ACHN (cell line): ENCODE data around the gene PGGT1B.

Source experiments
- DNase-seq: peaks from one replicate; pipeline ENCODE4 v3.0.0-alpha.2; 2015
- in situ Hi-C: cut with HindIII; loops from 2 replicates; pipeline ENCODE4 v1.10.0; 2017; ENCODE audit warnings: low sequenced_read_pairs, low pct_ligation_motif_present, low pct_unique_long_range_greater_than_20kb

Gene PGGT1B

DNA sequence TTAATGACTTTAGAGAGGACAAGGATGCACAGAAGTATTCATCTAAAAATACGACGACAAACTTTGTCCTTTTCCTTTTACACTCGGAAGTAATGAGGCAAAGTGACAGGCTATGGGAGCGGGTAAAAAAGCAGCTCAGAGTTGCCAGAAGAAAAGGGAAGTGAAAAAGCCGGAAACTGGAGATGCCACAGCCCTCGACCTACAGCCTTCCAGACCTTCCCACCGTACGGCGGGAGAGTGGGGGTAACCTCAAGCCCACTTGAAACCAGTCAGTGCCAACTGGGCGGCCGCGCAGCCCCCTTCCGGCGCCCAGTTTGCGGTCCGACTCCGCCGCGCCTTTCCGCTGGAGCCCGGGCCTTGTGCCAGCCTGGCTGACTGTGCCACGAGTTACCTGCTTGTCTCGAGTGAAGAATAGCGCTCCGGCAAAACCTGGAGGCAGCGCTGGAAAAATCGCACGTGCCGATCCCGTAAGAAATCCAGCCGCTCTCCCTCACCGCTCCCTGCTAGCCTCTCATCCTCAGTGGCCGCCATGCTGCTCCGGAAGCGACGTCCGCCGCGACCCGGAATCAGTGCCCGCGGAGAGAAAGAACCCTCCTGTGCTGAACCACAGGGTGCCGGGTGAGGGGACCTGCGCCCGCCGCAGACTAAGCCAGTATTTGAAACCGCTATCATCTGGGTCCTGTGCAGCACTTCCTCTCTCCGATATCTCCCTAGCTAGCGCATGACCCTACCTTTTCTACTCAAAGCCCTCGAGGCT is at the start of gene PGGT1B:
Gene PGGT1B, minus strand, starts transcription at position 557 of the 757 bp plus-strand sequence. Its CDS starts 26 bp downstream, at position 531.
- in situ Hi-C loops: no loop called here
- DNase-seq: peak; percentile 62

DNA sequence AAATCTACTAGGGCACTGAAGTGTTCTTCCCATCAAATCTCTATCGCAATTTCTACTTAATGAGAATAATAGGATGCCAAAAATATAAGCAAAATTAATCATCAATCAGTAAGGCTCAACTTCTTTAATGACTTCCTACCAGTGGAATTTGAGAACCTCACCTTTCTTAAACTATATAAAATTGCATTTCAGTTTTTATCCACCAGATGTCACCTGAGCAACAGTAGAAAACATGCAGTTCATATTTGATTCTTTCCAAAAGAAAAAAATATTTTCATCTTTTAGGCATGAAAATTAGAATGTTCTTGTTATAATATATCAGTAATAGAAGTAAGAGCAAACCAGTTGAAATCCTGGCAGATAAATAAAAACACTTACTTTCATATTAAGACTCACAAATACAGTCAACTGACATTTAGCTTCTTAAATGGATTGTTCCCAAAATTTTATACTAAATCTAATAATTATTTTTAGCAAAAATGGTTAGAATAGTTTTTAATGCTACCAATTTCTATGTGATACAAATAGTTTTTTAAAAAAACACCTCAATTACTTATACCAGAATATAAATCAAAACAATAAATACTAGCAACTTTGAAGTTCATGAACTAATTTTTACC is 47.2 kb upstream of the PGGT1B start:
- DNase-seq: peak; percentile 49
- in situ Hi-C loops: no loop called here

DNA sequence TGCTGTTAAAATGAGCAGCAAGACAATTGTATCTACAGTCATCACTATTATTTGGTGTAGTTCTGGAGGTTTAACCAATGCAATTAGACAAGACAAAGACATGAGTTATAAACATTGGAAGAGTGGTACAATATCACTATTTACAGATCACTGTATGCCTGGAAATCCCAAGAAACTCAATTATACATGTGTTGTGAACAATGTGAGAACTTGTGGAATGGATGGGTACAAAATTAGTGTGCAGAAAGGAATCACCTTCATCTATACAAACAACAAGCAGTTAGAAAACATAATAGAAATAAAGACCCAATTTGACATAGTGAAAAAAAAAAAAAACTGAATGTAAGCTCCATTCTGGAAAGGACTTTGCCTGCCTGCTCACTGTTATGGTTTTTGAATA is 46.1 kb upstream of the PGGT1B start:
- no peak for DNase-seq
- in situ Hi-C loops: no loop called here

DNA sequence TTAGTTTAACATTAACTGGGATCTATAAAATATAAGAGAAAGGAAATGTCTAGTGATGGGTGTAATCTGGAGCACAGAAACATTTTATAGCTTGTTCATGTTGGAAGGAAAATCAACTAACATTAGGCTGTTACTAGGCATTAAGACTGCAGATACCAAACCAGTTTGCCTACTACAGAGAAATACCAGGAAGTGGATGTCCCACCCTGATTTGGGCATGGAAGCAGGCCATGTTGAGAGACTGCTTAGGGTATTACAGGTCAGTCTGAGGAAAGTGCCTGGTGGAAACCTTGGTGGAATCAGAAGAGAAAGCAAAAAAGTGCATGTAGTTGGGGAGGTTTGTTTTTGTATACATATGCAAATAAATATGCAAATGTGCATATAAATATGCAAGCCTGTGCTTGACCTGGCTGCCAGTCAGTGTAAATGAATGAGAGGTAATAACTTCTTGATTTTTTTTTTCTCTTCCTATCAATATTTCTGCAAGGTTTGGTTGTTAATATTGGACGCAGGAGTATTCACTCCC is 43.4 kb upstream of the PGGT1B start:
- no peak for DNase-seq
- in situ Hi-C loops: no loop called here

DNA sequence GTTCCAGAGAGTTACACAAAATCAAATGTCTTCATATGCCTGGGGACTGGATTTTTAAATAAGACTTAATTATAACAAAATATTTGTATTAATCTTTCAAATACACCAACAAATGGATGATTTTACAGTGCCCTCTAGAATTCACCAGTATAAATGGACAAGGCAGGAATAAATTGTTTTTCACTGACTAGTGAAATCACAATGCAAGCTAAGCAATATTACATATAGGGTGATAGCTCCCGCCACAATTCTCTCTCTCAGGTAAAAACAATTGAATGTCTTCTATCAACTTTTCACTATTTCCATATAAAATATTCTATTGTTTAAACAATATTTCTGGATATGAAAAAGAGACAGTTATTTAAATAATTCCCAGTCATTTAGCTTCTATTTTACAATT is 41.8 kb upstream of the PGGT1B start:
- no peak for DNase-seq
- in situ Hi-C loops: no loop called here

DNA sequence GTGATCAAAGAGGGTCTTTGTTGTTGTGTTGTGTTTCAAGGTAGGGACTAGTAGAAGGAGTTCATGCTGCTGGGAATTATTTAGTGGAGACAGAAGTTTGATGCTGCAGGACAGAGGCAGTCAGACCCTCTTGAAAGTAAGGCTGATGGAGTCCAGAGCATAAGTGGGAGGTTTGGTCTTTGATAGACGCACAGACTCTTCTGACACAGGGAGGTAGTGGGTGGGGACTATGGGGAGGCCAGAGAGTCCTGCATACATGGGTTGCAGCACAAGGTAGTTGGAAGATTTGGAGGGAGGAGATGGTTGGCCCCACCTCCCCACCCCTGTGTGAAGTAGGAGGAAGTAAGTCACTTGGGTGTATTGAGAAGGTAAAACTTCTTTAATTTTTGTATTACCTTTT is 36.1 kb upstream of the PGGT1B start:
- no peak for DNase-seq
- in situ Hi-C loops: no loop called here

DNA sequence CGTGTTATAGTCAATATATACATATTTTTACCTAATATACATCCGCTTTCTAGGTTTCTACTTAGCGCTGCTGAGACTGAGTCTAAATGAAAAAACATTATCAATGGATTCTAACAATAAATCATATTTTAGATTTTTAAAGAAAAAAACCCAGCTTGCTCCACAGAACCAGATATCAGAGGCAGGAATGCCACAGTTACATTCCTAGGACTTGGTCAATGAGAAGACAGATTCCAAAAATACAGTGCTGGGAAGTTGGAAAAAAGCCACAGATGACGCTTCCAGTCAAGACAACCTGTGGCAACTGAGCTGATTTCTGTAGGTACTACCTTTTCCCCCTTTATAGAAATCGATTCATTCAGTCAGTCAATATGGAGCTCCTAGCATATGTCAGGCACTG is 34.4 kb upstream of the PGGT1B start:
- peak; percentile 10 for DNase-seq
- in situ Hi-C loops: no loop called here

DNA sequence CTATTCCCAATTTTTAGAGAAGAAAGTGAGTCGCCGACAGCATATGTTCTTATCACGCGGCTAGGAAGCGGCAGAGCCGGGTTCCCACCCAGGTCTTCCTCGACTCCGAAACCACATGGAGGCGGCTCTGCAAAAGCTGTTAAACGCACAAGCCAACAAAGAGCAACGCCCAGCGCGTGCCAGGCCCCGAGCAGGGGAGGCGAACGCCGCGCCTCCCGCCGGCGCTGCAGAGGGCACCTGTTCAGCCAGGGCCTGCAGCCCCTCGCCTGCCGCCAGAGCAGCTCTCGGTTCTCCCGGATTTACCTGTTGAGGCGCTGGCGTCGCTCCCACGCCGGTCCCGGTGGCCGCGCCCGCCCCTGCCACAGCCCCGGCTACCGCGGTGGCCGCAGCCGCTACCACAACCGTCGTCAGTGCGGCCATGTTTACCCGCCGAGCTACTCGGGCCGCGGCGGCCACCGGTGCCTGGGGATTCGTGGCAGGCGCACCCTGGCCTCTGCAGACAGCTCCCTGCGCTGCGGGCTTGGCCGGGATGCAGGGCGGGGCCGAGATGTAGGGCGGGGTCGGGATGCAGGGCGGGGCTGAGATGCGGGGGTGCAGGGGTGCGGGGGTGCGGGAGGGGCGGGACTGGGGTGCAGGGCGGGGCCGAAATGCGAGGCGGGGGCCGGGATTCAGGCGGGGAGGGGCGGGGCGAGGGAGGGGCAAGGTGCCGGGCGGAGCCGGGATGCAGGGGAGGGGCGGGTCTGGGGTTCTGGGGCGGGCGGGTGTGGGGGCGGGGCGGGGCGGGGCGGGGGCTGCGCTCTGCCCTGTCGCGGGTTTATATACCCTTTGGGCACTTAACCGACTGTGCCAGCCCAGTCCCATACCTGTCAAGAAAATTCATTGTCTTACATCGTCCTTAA is 33.7 kb upstream of the PGGT1B start, which contains the start of gene CCDC112:
Gene CCDC112, minus strand, starts transcription at position 531 of the 899 bp plus-strand sequence. Its CDS starts 111 bp downstream, at position 420.
- in situ Hi-C loops: no loop called here
- peak; percentile 76 for DNase-seq

DNA sequence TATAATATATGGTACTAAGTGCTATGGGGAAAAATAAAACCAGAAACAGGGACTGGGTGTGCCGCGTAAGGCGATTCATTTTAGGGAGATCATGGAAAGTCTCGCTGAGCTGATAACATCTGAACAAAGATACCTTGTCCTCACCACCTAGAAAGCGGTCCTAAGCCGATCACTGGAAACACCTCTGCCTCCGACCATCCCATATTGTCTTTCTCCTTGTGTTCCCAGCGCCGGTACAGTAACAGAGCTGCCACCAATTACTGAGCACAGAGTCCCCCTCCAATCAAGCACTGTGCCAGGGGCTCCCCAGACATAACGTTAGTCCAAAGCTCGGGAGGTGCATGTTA is 33.1 kb upstream of the PGGT1B start:
- DNase-seq: no peak
- in situ Hi-C loops: no loop called here

DNA sequence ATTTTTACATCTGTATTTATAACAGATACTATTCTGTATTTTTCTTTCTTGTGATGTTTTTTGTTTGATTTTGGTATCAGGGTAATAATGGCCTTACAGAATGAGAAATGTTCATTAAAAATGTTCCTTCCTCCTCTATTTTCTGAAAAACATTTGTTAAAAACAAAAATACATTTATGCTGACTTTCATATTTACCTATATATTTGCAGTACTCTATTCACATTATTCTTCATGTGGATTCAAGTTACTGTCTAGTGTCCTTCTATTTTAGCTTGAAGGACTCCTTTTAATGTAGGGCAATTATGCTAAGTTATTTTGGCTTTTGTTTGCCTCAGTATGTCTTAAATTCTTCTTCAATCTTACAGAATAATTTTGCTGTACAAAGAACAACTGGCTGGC is 28.7 kb upstream of the PGGT1B start:
- no peak for DNase-seq
- in situ Hi-C loops: no loop called here

DNA sequence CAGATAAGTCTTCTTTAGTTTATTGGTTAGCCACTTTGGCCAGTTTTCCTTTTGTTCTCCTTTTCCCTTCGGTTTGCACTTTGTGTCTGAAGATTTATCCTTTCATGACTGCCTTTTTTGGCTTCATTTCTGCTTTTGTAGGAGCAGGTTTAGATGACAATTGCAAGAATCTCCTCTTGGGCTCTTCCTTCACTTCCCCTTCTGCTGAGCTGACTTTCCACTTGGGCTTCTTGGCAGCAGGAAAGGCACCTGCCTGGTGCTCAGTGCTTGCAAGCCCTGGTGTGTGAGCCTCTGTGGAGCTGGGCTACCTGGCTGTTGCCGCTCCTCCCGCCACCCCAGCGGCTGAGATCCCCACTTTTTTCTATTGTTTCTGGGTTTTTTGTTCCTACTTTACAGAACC is 26.4 kb upstream of the PGGT1B start:
- no peak for DNase-seq

DNA sequence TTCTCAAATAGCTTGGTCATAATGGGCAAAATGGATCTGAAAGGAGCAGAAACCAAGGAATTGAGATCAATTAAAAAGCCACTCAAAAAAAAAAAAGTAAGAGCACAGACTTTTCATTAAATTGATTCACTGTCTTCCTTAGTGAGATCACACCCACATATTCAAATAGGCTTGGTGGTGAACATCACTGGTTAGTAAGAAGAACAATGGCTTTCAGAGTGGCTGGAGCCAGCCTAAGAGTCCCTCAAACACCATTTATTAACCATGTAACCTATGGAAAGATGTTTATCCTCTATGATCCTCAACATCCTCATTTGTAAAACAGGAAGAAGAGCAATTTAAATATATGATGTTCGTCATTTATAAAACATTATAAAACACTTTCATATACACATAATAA is 21.3 kb upstream of the PGGT1B start:
- in situ Hi-C loops: no loop called here
- no peak for DNase-seq

More for the DNA sequence above, 26.4 kb upstream of the PGGT1B start:
- in situ Hi-C loops: no loop called here

DNA sequence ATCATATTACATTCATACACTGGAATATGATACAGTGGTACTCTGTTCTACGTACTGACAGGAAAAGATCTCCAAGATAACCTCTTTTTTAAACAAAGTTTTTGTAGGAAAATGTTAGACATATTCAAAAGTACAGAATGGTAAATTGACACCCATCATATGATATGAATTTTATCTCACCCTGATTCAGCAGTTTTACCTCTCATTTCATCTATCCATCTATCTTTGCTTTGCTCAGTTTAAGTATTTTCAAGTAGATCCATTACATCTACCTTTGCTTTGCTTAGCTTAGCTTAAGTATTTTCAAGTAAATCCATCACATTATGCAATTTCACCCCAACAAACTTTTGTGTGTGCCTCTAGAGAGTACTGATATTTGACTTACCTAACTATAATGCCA is 19.5 kb upstream of the PGGT1B start:
- in situ Hi-C loops: no loop called here
- no peak for DNase-seq

DNA sequence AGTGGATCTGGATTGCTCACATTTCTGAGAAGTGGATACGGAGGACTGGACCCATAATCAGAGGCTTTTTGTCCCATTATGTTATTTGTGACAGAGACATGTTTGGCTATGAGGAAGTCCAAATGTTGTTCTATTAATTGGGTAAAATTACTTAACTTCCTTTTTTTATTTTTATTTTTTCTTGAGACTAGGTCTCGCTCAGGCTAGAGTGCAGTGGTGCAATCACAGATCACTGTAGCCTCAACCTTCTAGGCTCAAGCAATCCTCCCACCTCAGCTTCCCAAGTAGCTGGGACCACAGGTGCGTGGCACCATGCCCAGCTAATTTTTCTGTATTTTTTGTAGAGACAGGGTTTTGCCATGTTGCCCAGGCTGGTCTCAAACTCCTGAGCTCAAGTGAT is 11.9 kb upstream of the PGGT1B start:
- in situ Hi-C loops: no loop called here
- no peak for DNase-seq

DNA sequence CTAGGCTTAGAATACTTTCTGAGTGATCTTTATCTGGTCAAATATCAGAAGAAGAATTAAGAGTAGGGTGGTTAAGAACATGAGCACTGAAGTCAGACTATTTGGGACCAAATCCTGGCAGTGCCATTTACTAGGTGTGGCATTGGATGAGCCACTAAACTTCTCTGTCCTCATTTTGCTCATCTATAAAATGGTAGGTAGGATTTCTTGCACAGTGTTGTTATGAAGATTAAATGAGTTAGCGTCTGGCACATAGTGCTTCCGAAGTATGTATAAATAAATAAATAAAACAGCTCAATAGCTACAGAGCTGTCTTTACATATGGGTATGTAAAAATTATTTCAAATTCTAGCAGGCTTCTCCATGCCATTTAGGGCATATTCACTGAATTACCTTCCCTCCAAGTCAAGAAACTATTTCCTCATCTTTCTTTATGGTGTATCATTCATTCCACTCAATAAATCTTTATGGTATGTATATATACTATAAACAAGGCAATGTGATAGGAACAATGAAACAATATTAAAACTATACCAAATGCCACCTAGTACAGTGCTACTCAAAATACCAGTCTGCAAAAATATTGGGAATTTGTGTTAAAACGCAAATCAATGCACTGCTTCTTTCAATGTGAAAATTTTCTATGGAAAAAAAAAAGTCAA is 9.8 kb upstream of the PGGT1B start:
- no peak for DNase-seq
- in situ Hi-C loops: no loop called here

DNA sequence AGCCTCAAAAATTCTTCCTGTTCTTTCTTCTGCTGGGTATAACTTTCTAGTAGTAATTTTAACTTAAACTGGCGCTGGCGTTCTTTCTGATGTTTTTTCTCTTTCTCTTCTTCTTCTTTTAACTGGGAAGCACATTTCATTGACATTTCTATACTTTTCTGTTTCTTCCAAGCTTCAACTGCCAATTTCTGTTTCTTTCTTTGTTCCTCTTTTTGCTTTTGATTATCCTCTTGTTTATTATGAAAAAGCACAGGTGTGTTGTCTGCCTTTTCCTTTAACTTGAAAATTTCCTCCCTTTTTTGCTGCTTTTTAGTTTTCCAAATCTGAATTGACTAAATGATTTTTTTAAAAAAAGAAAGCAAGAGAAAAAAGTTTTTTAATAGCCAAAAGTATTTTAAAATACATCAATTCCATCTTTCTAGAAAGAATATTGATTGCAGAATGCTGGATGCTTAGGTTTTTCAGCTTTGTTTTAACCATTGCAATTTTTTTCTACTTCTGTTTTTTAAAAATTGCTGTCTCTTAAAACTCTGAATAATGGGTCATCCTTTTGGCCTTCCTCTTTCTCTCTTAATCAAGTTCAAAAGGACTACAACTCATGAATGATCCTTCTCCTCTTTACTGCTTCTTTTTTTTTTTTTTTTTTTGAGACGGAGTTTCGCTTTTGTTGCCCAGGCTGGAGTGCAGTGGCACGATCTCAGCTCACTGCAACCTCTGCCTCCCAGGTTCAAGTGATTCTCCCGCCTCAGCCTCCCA is 8.8 kb upstream of the PGGT1B start:
- no peak for DNase-seq

DNA sequence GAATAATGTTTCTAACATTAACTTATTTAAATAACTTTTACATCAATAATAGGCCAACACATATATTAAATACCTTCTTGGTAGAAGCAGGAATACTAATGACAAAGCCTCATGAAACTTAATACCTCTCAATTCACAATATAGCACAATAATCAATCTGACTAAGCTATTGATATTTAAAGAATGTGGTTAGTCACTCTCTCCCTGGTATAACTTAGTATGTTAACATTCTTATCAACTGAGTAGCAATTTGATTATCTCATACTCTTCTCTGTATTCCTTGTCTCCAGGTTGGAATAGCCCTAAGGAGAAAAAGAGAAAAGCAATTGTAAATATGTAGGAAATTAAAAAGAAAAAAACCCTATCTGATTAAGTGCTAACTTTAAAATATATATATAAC is 4.9 kb upstream of the PGGT1B start:
- peak; percentile 38 for DNase-seq
- in situ Hi-C loops: no loop called here

More for the DNA sequence above, 8.8 kb upstream of the PGGT1B start:
- in situ Hi-C loops: no loop called here

DNA sequence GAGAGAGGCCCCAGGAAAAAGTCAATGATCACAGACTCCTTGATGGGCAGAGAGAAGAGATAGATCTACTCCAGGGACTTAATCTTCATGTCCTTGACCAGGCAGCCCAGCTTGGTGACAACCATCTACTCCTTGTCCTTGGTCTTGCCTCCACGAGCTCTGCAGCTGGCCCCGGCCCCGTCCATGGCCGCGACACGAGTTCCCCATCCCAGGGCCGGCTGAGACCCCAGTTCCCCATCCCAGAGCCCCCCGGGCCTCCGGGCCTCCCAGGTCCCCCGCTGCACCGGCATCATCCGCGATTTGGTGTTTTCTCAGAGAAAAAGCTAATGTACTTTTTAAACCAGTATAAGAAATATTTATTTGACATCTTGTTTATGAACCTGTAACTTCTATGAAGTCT is 2.5 kb upstream of the PGGT1B start:
- DNase-seq: no peak
- in situ Hi-C loops: no loop called here
